ENCODE measurements around the gene IKBKE. TPM values are rescaled to one million over a fixed set of nuclear protein-coding genes. Genes with fewer than 3 reads are reported as not detected.

IKBKE gene
- total RNA-seq, 1 donor from 2014 or later, result 7.7 TPM

DNA sequence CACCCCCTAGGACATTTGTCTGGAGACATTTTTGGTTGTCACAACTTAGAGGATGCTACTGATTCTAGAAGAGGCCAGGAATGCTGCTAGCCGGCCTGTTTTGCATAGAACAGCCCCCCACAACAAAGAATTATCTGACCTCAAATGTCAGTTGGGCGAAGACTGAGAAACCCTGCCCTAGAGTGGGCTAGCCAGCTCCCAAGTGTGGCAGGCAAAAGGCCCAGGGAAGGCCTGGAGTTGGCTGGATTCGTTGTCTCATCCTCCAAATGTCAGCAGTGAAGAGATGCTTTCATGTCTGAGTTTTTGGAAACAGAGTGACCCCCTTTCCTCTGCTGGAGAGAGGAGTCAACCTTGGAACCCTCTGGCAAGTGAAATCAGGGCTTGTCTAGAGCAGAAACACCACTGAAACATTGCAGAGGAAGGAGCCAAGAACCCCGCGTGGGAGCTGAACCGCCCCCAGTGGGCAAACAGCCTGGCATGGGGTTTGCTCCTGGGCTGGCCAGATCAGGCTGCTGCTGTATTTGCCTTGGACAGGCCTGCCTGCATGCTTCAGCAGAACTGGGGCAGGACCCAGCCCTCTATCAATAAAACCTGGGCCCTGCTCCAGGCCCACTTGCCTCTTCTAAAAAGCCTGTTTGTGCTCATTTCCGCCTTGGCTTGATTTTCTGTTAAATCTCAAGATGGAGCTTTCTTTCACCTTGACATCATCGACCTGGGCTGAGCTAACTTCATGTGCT, 69.9 kb downstream of the IKBKE start:
- Mint-ChIP-seq H3K4me3 (ENCODE audit: unreplicated experiment) (no peak overlapping the region), H3K27ac (ENCODE audit: unreplicated experiment) (no peak overlapping the region), H3K4me1 (ENCODE audit: low read depth) (peaks cover 7% of the 10 kb centered on the region), H3K9me3 (ENCODE audit: low read depth) (no peaks in the 10 kb centered on the region), H3K27me3 (ENCODE audit: low read depth) (peaks cover 22% of the 10 kb centered on the region), H3K36me3 (ENCODE audit: low read depth) (no peaks in the 10 kb centered on the region)
- DNase-seq (ENCODE audit: low spot score), result peak; percentile 48
- TF ChIP-seq, protein P1, sequence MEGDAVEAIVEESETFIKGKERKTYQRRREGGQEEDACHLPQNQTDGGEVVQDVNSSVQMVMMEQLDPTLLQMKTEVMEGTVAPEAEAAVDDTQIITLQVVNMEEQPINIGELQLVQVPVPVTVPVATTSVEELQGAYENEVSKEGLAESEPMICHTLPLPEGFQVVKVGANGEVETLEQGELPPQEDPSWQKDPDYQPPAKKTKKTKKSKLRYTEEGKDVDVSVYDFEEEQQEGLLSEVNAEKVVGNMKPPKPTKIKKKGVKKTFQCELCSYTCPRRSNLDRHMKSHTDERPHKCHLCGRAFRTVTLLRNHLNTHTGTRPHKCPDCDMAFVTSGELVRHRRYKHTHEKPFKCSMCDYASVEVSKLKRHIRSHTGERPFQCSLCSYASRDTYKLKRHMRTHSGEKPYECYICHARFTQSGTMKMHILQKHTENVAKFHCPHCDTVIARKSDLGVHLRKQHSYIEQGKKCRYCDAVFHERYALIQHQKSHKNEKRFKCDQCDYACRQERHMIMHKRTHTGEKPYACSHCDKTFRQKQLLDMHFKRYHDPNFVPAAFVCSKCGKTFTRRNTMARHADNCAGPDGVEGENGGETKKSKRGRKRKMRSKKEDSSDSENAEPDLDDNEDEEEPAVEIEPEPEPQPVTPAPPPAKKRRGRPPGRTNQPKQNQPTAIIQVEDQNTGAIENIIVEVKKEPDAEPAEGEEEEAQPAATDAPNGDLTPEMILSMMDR (IDR thresholded peaks at IDR 0.05), result no peak

DNA sequence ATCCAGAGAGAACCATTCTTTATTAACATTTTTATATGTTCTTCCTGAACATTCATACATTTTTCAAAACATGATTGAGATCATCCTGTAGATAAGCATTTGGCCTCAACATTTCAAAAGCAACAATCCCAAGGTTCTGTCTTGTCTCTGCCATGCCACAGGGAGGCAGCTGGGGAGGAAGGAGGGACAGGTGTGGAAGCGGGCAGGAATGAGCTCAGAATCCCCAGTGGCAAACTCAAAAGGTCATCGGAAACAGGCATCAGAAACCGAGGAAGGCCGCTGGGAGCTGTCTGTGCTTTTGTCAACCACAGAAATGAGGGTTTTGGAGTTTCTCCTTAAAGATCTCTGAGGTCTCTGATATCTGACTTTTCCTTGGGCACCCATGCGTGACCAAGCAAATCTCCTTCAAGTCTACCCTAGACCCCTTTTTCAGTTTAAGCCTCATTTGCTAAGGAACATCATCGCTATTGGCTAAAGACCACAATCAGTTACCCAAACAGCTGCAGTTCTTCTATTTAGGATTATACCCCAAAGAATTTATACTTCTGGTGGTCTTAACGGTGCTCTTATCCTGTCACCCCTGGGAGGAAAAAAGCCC, 71.1 kb downstream of the IKBKE start:
- Mint-ChIP-seq H3K36me3 (ENCODE audit: low read depth) (no peaks in the 10 kb centered on the region), H3K4me3 (ENCODE audit: unreplicated experiment) (no peak overlapping the region), H3K27me3 (ENCODE audit: low read depth) (peaks cover 22% of the 10 kb centered on the region), H3K27ac (ENCODE audit: unreplicated experiment) (no peak overlapping the region), H3K4me1 (ENCODE audit: low read depth) (no peaks in the 10 kb centered on the region), H3K9me3 (ENCODE audit: low read depth) (no peaks in the 10 kb centered on the region)
- peak; percentile 38 for DNase-seq (ENCODE audit: low spot score)
- TF ChIP-seq, protein P1 (IDR thresholded peaks at IDR 0.05), result no peak

DNA sequence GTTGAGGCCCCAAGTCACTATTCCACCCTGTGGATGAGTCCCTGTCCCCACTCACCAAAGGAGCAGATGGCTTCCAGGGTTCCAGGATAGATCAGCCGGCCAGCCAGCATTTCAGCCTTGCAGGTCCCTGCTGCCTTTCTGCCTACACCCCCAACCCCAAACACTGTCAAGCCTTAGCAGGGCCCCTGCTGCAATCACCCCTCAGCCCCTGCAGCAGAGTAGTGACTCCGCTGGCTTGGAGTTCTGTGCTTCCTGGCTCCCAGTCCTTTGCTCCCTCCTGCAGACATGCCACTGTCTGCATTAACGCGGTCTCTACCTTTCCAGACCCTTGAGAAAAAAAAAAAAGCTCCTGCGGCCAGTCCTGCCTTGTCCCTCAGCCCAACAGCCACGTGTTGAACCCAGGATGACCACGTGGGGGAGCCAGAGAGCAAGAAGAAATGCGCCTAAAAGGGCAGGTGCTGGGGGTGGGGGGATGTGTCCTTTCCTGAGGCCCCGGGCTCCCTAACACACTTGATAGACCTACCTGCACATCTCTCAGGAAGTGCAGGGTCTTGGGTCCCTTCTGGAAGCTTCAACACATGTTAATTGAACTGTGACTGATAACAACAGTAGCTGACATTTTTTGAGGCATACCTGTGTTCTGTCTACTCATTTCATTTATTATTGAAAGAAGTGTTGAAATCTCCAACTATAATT, 74.4 kb downstream of the IKBKE start:
- TF ChIP-seq, protein P1 (IDR thresholded peaks at IDR 0.05), result peak; percentile 90
- no peaks in the 10 kb centered on the region for H3K9me3 Mint-ChIP-seq (ENCODE audit: low read depth)
- H3K27me3 Mint-ChIP-seq (ENCODE audit: low read depth), result peaks cover 24% of the 10 kb centered on the region
- H3K36me3 Mint-ChIP-seq (ENCODE audit: low read depth), result peaks cover 2% of the 10 kb centered on the region
- H3K4me3 Mint-ChIP-seq (ENCODE audit: unreplicated experiment), result no peak overlapping the region
- H3K4me1 Mint-ChIP-seq (ENCODE audit: low read depth), result no peaks in the 10 kb centered on the region
- no peak overlapping the region for H3K27ac Mint-ChIP-seq (ENCODE audit: unreplicated experiment)
- DNase-seq (ENCODE audit: low spot score), result peak; percentile 40

DNA sequence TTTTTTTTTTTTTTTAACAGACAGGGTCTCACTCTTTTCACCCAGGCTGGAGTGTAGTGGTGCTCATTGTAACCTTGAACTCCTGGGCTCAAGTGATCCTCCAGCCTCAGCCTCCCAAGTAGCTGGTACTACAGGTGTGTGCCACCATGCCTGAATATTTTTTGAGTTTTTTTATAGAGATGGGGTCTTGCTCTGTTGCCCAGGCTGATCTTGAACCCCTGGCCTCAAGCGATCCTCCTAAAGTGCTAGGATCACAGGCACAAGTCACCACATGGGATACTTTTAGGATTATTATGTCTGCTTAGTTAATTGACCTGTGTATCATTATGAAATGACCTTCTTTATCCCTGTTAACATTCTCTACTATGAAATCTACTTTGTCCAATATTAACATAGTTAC, 75.1 kb downstream of the IKBKE start:
- Mint-ChIP-seq H3K4me1 (ENCODE audit: low read depth) (no peaks in the 10 kb centered on the region), H3K4me3 (ENCODE audit: unreplicated experiment) (no peak overlapping the region), H3K36me3 (ENCODE audit: low read depth) (peaks cover 2% of the 10 kb centered on the region), H3K27me3 (ENCODE audit: low read depth) (peaks cover 31% of the 10 kb centered on the region), H3K9me3 (ENCODE audit: low read depth) (no peaks in the 10 kb centered on the region), H3K27ac (ENCODE audit: unreplicated experiment) (no peak overlapping the region)
- TF ChIP-seq, protein P1 (IDR thresholded peaks at IDR 0.05), result no peak
- no peak for DNase-seq (ENCODE audit: low spot score)

Small RNAs within 50 kb of the gene (microRNA-seq; reads per million reads assigned to microRNA genes)
- gene MIR6769B (ENCODE audit: borderline number of aligned reads), result not detected

Other genes starting within 250 kb of the IKBKE start
- 0.12 to 0.36 TPM (median 0.27 TPM) in 3 replicates for gene RASSF5, start 37.1 kb downstream of the IKBKE start, total RNA-seq
- 33.9 to 50.5 TPM (median 34.7 TPM) in 3 replicates for gene EIF2D, start 142.0 kb downstream of the IKBKE start, total RNA-seq
- gene DYRK3, start 165.1 kb downstream of the IKBKE start, total RNA-seq, result 4.8 to 6.6 TPM (median 5.7 TPM) in 3 replicates
- gene MAPKAPK2, start 214.4 kb downstream of the IKBKE start, total RNA-seq, result 66.6 to 88.0 TPM (median 87.9 TPM) in 3 replicates